IPS-20b (cell line): Measurements from ENCODE around the gene RIMS3.

Experiments used
- H3K27ac ChIP-seq: one replicate; pipeline ENCODE4 v1.5.1; 2013; ENCODE audit warnings: low read length
- H3K27me3 ChIP-seq: 2 replicates; pipeline ENCODE4 v1.6.1; 2013; ENCODE audit warnings: mild to moderate bottlenecking, low read length, inconsistent platforms; ENCODE audit not compliant: insufficient read depth
- H3K36me3 ChIP-seq: 2 replicates; pipeline ENCODE4 v1.6.1; 2013; ENCODE audit warnings: low read depth, mild to moderate bottlenecking, inconsistent platforms, low read length, moderate library complexity; ENCODE audit not compliant: insufficient read depth
- H3K4me1 ChIP-seq: 2 replicates; pipeline ENCODE4 v1.6.1; 2013; ENCODE audit warnings: mild to moderate bottlenecking, control low read depth, inconsistent platforms, low read length, moderate library complexity; ENCODE audit not compliant: insufficient read depth
- H3K4me3 ChIP-seq: 2 replicates; pipeline ENCODE4 v1.5.1; 2013; ENCODE audit warnings: mild to moderate bottlenecking, low read length, inconsistent platforms
- H3K9ac ChIP-seq: 2 replicates; pipeline ENCODE4 v1.6.1; 2013; ENCODE audit warnings: low read depth, mild to moderate bottlenecking, inconsistent platforms, low read length, moderate library complexity
- H3K9me3 ChIP-seq: 2 replicates; pipeline ENCODE4 v1.6.1; 2013; ENCODE audit warnings: mild to moderate bottlenecking, low read depth, low read length, inconsistent platforms; ENCODE audit not compliant: insufficient read depth

Gene RIMS3

GRCh38 chr1:40689737-40690136 is 24.3 kb upstream of the RIMS3 start:
- H3K27me3 ChIP-seq: no peaks in the 10 kb centered on the region
- H3K4me1 ChIP-seq: peaks cover 18% of the 10 kb centered on the region
- no peak overlapping the region for H3K27ac ChIP-seq
- peaks cover 16% of the 10 kb centered on the region; the same call in 1 of the 2 replicates for H3K36me3 ChIP-seq
- no peaks in the 10 kb centered on the region for H3K9me3 ChIP-seq
- H3K4me3 ChIP-seq: peak overlapping the region; percentile 81; the same call in 1 of the 2 replicates
- no peak overlapping the region for H3K9ac ChIP-seq

GRCh38 chr1:40687661-40688060 is 22.2 kb upstream of the RIMS3 start:
- no peaks in the 10 kb centered on the region for H3K9me3 ChIP-seq
- H3K27ac ChIP-seq: no peak overlapping the region
- no peak overlapping the region for H3K9ac ChIP-seq
- no peaks in the 10 kb centered on the region for H3K27me3 ChIP-seq
- peaks cover 10% of the 10 kb centered on the region for H3K4me1 ChIP-seq
- peaks cover 16% of the 10 kb centered on the region; the same call in 1 of the 2 replicates for H3K36me3 ChIP-seq
- no peak overlapping the region for H3K4me3 ChIP-seq

GRCh38 chr1:40687059-40687458 is 21.6 kb upstream of the RIMS3 start:
- Histone ChIP-seq H3K36me3 (peaks cover 16% of the 10 kb centered on the region; the same call in 1 of the 2 replicates), H3K9ac (no peak overlapping the region), H3K27me3 (no peaks in the 10 kb centered on the region)

GRCh38 chr1:40684669-40685068 is 19.2 kb upstream of the RIMS3 start:
- Histone ChIP-seq H3K4me3 (no peak overlapping the region), H3K36me3 (peaks cover 16% of the 10 kb centered on the region; the same call in 1 of the 2 replicates), H3K9me3 (no peaks in the 10 kb centered on the region), H3K27me3 (no peaks in the 10 kb centered on the region), H3K9ac (no peak overlapping the region), H3K27ac (no peak overlapping the region), H3K4me1 (no peaks in the 10 kb centered on the region)

More at GRCh38 chr1:40687059-40687458, 21.6 kb upstream of the RIMS3 start:
- Histone ChIP-seq H3K4me3 (no peak overlapping the region), H3K9me3 (no peaks in the 10 kb centered on the region), H3K27ac (no peak overlapping the region), H3K4me1 (peaks cover 9% of the 10 kb centered on the region)

- Histone ChIP-seq H3K4me1 (no peaks in the 10 kb centered on the region), H3K9ac (no peak overlapping the region), H3K9me3 (no peaks in the 10 kb centered on the region), H3K27ac (no peak overlapping the region), H3K27me3 (no peaks in the 10 kb centered on the region), H3K36me3 (no peaks in the 10 kb centered on the region), H3K4me3 (no peak overlapping the region)
These were observed 13.9 kb upstream of the RIMS3 start for GRCh38 chr1:40679165-40679953.

GRCh38 chr1:40676501-40676900 is 11.0 kb upstream of the RIMS3 start:
- Histone ChIP-seq H3K27me3 (no peaks in the 10 kb centered on the region), H3K9ac (no peak overlapping the region), H3K9me3 (no peaks in the 10 kb centered on the region), H3K36me3 (no peaks in the 10 kb centered on the region), H3K27ac (no peak overlapping the region), H3K4me1 (no peaks in the 10 kb centered on the region), H3K4me3 (no peak overlapping the region)

- no peak overlapping the region for H3K27ac ChIP-seq
- H3K4me1 ChIP-seq: no peaks in the 10 kb centered on the region
- H3K9me3 ChIP-seq: no peaks in the 10 kb centered on the region
- H3K4me3 ChIP-seq: no peak overlapping the region
- no peaks in the 10 kb centered on the region for H3K36me3 ChIP-seq
- no peak overlapping the region for H3K9ac ChIP-seq
- H3K27me3 ChIP-seq: no peaks in the 10 kb centered on the region
These were observed 8.0 kb upstream of the RIMS3 start for GRCh38 chr1:40673452-40673851.

- Histone ChIP-seq H3K9me3 (no peaks in the 10 kb centered on the region), H3K4me1 (peaks cover 6% of the 10 kb centered on the region; the same call in 1 of the 2 replicates), H3K27me3 (no peaks in the 10 kb centered on the region), H3K36me3 (no peaks in the 10 kb centered on the region), H3K4me3 (peak overlapping the region; percentile 54; the same call in 1 of the 2 replicates), H3K27ac (no peak overlapping the region), H3K9ac (no peak overlapping the region)
These were observed 3.5 kb upstream of the RIMS3 start for GRCh38 chr1:40668769-40669525.

- Histone ChIP-seq H3K9me3 (no peaks in the 10 kb centered on the region), H3K36me3 (no peaks in the 10 kb centered on the region; the same call in 1 of the 2 replicates), H3K9ac (peak overlapping the region; percentile 23; the same call in 1 of the 2 replicates), H3K4me1 (peaks cover 19% of the 10 kb centered on the region), H3K27ac (no peak overlapping the region), H3K4me3 (peak overlapping the region; percentile 81), H3K27me3 (no peaks in the 10 kb centered on the region)
These were observed 691 bp downstream of the RIMS3 start for GRCh38 chr1:40664791-40665190.

GRCh38 chr1:40664167-40664537 is 1.3 kb downstream of the RIMS3 start:
- H3K27ac ChIP-seq: no peak overlapping the region

GRCh38 chr1:40663324-40664166 is 1.9 kb downstream of the RIMS3 start:
- Histone ChIP-seq H3K27ac (peak overlapping the region; percentile 37), H3K27me3 (no peaks in the 10 kb centered on the region), H3K36me3 (no peaks in the 10 kb centered on the region; the same call in 1 of the 2 replicates), H3K9ac (peak overlapping the region; percentile 43; the same call in 1 of the 2 replicates), H3K9me3 (no peaks in the 10 kb centered on the region), H3K4me3 (peak overlapping the region; percentile 16; the same call in 1 of the 2 replicates), H3K4me1 (peaks cover 19% of the 10 kb centered on the region)

More at GRCh38 chr1:40664167-40664537, 1.3 kb downstream of the RIMS3 start:
- no peaks in the 10 kb centered on the region; the same call in 1 of the 2 replicates for H3K36me3 ChIP-seq
- no peak overlapping the region for H3K9ac ChIP-seq
- peak overlapping the region; percentile 81; the same call in 1 of the 2 replicates for H3K4me3 ChIP-seq
- H3K4me1 ChIP-seq: peaks cover 19% of the 10 kb centered on the region
- no peaks in the 10 kb centered on the region for H3K9me3 ChIP-seq
- no peaks in the 10 kb centered on the region for H3K27me3 ChIP-seq
